HEK293 (cell line): ENCODE measurements around the gene AGAP1.

Source experiments
- CTCF ChIP-seq: fragments of 450-650 bp; formaldehyde crosslinking; IDR thresholded peaks from 2 replicates; pipeline ENCODE4 v1.5.1; 2016; ENCODE audit warnings: missing biosample characterization, missing genetic modification characterization
- GLI4 ChIP-seq: fragments of 450-650 bp; formaldehyde crosslinking; IDR thresholded peaks from 2 replicates; pipeline ENCODE4 v1.5.1; 2016; ENCODE audit warnings: missing biosample characterization, missing genetic modification characterization
- ZNF341 ChIP-seq: fragments of 450-650 bp; formaldehyde crosslinking; IDR thresholded peaks from 2 replicates; pipeline ENCODE4; 2016; ENCODE audit warnings: low read depth, missing biosample characterization, missing genetic modification characterization
- ZNF549 ChIP-seq: fragments of 450-650 bp; IDR thresholded peaks from 2 replicates; pipeline ENCODE4 v1.5.1; 2018; ENCODE audit warnings: missing biosample characterization, missing genetic modification characterization, mild to moderate bottlenecking, inconsistent platforms, moderate library complexity
- ZNF76 ChIP-seq: fragments of 450-650 bp; formaldehyde crosslinking; IDR thresholded peaks from 2 replicates; pipeline ENCODE4; 2016; ENCODE audit warnings: low read depth, missing biosample characterization, missing genetic modification characterization, borderline replicate concordance
- ZNF830 ChIP-seq: fragments of 450-650 bp; IDR thresholded peaks from 2 replicates; pipeline ENCODE4 v1.5.0; 2018; ENCODE audit warnings: missing biosample characterization, missing genetic modification characterization, low read depth, mild to moderate bottlenecking, moderate library complexity

GRCh38 chr2:235754357-235755207 is 260.7 kb downstream of the AGAP1 start:
- TF ChIP-seq ZNF341 (tag by site-specific recombination) (no peak), CTCF (no peak), ZNF830 (tag by site-specific recombination) (no peak), GLI4 (tag by site-specific recombination) (no peak), ZNF549 (tag by site-specific recombination) (no peak), ZNF76 (no peak)
